RWPE2 (cell line): ENCODE results near the gene PLPPR1.

Source experiments
- ATAC-seq: fragments of 200-7000 bp; cut with Tn5 transposase; 3 replicates; pipeline ENCODE4 v1.9.1; 2021; ENCODE audit warnings: low read depth
- DNase-seq: peaks from one replicate; pipeline ENCODE4 v3.0.0-alpha.2; 2020; ENCODE audit warnings: low spot score
- H3K27ac ChIP-seq: fragments of 450-650 bp; 2 replicates; pipeline ENCODE4 v1.5.1; 2017; ENCODE audit warnings: mild to moderate bottlenecking; ENCODE audit not compliant: poor library complexity, severe bottlenecking
- H3K27me3 ChIP-seq: fragments of 250-450 bp; sonication (Bioruptor Pico); 2 replicates; pipeline ENCODE4 v1.5.1; 2021; ENCODE audit warnings: mild to moderate bottlenecking, moderate library complexity; ENCODE audit not compliant: insufficient read depth, poor library complexity, severe bottlenecking
- H3K36me3 ChIP-seq: fragments of 250-450 bp; sonication (Bioruptor Pico); 2 replicates; pipeline ENCODE4 v1.5.1; 2020; ENCODE audit warnings: low read depth, mild to moderate bottlenecking, moderate library complexity
- H3K4me1 ChIP-seq: fragments of 250-450 bp; sonication (Bioruptor Pico); 2 replicates; pipeline ENCODE4 v1.5.1; 2021; ENCODE audit warnings: mild to moderate bottlenecking, moderate library complexity; ENCODE audit not compliant: insufficient read depth, poor library complexity, severe bottlenecking
- H3K4me3 ChIP-seq: fragments of 250-450 bp; sonication (Bioruptor Pico); 2 replicates; pipeline ENCODE4 v1.5.1; 2021; ENCODE audit warnings: mild to moderate bottlenecking, moderate library complexity; ENCODE audit not compliant: severe bottlenecking
- H3K9me3 ChIP-seq: fragments of 250-450 bp; sonication (Bioruptor Pico); 2 replicates; pipeline ENCODE4 v1.5.1; 2021; ENCODE audit warnings: mild to moderate bottlenecking, moderate library complexity; ENCODE audit not compliant: severe bottlenecking
- CTCF ChIP-seq: fragments of 450-650 bp; IDR thresholded peaks from one replicate; pipeline ENCODE4 v1.5.1; 2017; ENCODE audit warnings: mild to moderate bottlenecking, moderate library complexity; ENCODE audit not compliant: poor library complexity, severe bottlenecking

Gene PLPPR1

GRCh38 chr9:101350285-101350684 lies 321.8 kb downstream of the PLPPR1 start:
- H3K4me3 ChIP-seq: no peak overlapping the region
- no peaks in the 10 kb centered on the region for H3K36me3 ChIP-seq
- H3K27me3 ChIP-seq: no peaks in the 10 kb centered on the region
- no peaks in the 10 kb centered on the region for H3K4me1 ChIP-seq
- ATAC-seq (no peak), DNase-seq (no peak)
- TF ChIP-seq CTCF: no peak
- H3K9me3 ChIP-seq: no peaks in the 10 kb centered on the region
- no peak overlapping the region for H3K27ac ChIP-seq

GRCh38 chr9:101352892-101353463 lies 324.5 kb downstream of the PLPPR1 start:
- DNase-seq (no peak), ATAC-seq (no peak)
- no peaks in the 10 kb centered on the region for H3K4me1 ChIP-seq
- no peaks in the 10 kb centered on the region for H3K27me3 ChIP-seq
- H3K9me3 ChIP-seq: no peaks in the 10 kb centered on the region
- no peak overlapping the region for H3K4me3 ChIP-seq
- H3K36me3 ChIP-seq: no peaks in the 10 kb centered on the region
- H3K27ac ChIP-seq: no peak overlapping the region
- no peak for TF ChIP-seq CTCF

- H3K27me3 ChIP-seq: no peaks in the 10 kb centered on the region
- H3K4me3 ChIP-seq: no peak overlapping the region
- DNase-seq: no peak
- no peak for TF ChIP-seq CTCF
- no peak overlapping the region for H3K27ac ChIP-seq
- no peaks in the 10 kb centered on the region for H3K4me1 ChIP-seq
- ATAC-seq: no peak
- H3K36me3 ChIP-seq: no peaks in the 10 kb centered on the region
- H3K9me3 ChIP-seq: no peaks in the 10 kb centered on the region
These were observed 325.2 kb downstream of the PLPPR1 start for GRCh38 chr9:101353683-101354082.

- DNase-seq (no peak), ATAC-seq (no peak)
- H3K27me3 ChIP-seq: no peaks in the 10 kb centered on the region
- H3K4me1 ChIP-seq: no peaks in the 10 kb centered on the region
- no peak overlapping the region for H3K27ac ChIP-seq
- H3K9me3 ChIP-seq: no peaks in the 10 kb centered on the region
- H3K36me3 ChIP-seq: no peaks in the 10 kb centered on the region
- no peak for TF ChIP-seq CTCF
- no peak overlapping the region for H3K4me3 ChIP-seq
These were observed 325.7 kb downstream of the PLPPR1 start for GRCh38 chr9:101354143-101354764.
